Measurements from ENCODE around the gene SPIN4.

- TF ChIP-seq POLR2AphosphoS5 (IDR thresholded peaks at IDR 0.05; ENCODE audit: borderline replicate concordance, low read depth, low read length) (no peak), EZH2 (IDR thresholded peaks at IDR 0.05) (no peak), FOXP2 (optimal IDR thresholded peaks at IDR 0.05; ENCODE audit: control extremely low read depth, extremely low read length, insufficient read depth) (no peak)
These were observed 36.3 kb upstream of the SPIN4 start for GRCh38 chrX:63387411-63387810.
